Measurements from ENCODE around the gene IL3. TPM values are rescaled to one million over a fixed set of nuclear protein-coding genes. Genes with fewer than 3 reads are reported as not detected.

The IL3 gene
- total and polyA plus RNA-seq, 9 of the 15 experiments (the other 6 are each of a cell fraction or from before 2014, with no cell fraction given) = not detected

DNA sequence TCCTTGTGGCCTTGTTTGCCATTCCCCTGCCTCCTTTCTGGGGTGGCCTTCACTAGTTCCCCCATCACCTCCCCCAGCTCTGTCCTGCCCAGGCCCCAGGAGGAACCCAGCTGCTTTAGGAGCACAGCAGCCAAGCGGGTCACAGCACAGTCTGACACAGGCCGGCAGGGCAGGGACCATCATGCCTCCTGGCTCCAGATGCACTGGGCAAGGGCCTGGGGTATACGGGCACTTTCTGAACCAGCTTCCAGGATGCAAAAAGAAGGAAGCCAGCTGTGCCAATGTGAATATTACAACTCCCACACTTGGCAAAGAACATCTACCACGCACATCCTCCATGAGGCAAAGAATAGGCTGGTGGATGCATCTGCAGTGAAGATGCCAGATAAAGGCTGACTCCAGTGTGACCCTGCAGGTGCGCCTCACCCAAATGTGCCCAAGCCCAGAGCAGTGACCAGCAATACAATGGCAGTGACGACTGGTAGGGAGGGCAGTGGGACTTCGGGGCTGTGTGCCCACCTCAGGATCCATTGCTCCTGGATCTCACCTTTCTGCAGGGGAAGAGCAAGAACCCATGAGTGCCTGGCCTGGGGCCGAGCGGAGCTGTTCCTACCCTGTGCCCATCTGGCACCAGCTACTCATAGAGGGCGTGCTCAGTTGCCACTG lies 6.3 kb upstream of the IL3 start:
- in situ Hi-C loops (cut with MboI) = loop anchor here (25.0 kb wide), 1 partner anchor 333 kb away; no protein-coding TSS in a partner anchor
- Histone ChIP-seq H4K20me1 (replicated peaks; ENCODE audit: control insufficient read depth, insufficient read depth, low read length) (no peaks in the 10 kb centered on the region), H3K79me2 (ENCODE audit: control insufficient read depth, insufficient read depth, low read length) (no peaks in the 10 kb centered on the region), H3K4me1 (replicated peaks in 1 of 2; ENCODE audit: control insufficient read depth in 2 of 2, insufficient read depth in 2 of 2, low read length in 2 of 2) (peaks cover 0 to 15% of the 10 kb centered on the region in 2 experiments; a peak in 2 of 5 replicates), H3K36me3 (ENCODE audit: control insufficient read depth, insufficient read depth, low read length) (no peaks in the 10 kb centered on the region), H3K9ac (ENCODE audit: insufficient read depth in 1 of 2, low read depth in 2 of 2, low read length in 2 of 2) (no peak overlapping the region), H3K9me3 (replicated peaks; ENCODE audit: control insufficient read depth, insufficient read depth, low read depth, low read length) (no peaks in the 10 kb centered on the region), H3K27ac (ENCODE audit: extremely low read depth, low read depth, low read length) (no peak overlapping the region), H3K9me1 (ENCODE audit: control insufficient read depth, insufficient read depth, low read length) (no peaks in the 10 kb centered on the region), H2AFZ (ENCODE audit: low read depth, low read length) (no peak overlapping the region), H3K4me3 (no peak overlapping the region), H3K27me3 (ENCODE audit: control insufficient read depth in 2 of 2, insufficient read depth in 2 of 2, low read length in 2 of 2) (peaks cover 11 to 46% of the 10 kb centered on the region in 2 experiments; a peak in 4 of 5 replicates), H3K4me2 (ENCODE audit: insufficient read depth, low read length) (no peak overlapping the region)
- TF ChIP-seq PRMT5 (CRISPR knock-in tag; IDR thresholded peaks at IDR 0.05) (no peak), SPI1 (IDR thresholded peaks at IDR 0.05; ENCODE audit: borderline replicate concordance, low read depth, low read length) (no peak), SMAD1 (IDR thresholded peaks at IDR 0.05; ENCODE audit: low read depth, low read length, partially characterized antibody) (no peak), U2AF2 (optimal IDR thresholded peaks at IDR 0.05; ENCODE audit: low read depth, low read length) (no peak), KDM2B (CRISPR knock-in tag; IDR thresholded peaks at IDR 0.05) (no peak), SRSF9 (IDR thresholded peaks at IDR 0.05; ENCODE audit: borderline replicate concordance, low read depth, low read length) (no peak), ZNF830 (CRISPR knock-in tag; IDR thresholded peaks at IDR 0.05) (no peak), DMBX1 (CRISPR knock-in tag; IDR thresholded peaks at IDR 0.05; ENCODE audit: borderline replicate concordance) (no peak), MAZ (CRISPR knock-in tag; conservative IDR thresholded peaks at IDR 0.05 in 1 of 2, IDR thresholded peaks at IDR 0.05 in 1 of 2) (no peak), POU5F1 (IDR thresholded peaks at IDR 0.05; ENCODE audit: borderline replicate concordance, low read depth, low read length, partially characterized antibody) (no peak)
- TF ChIP-seq, protein P1, sequence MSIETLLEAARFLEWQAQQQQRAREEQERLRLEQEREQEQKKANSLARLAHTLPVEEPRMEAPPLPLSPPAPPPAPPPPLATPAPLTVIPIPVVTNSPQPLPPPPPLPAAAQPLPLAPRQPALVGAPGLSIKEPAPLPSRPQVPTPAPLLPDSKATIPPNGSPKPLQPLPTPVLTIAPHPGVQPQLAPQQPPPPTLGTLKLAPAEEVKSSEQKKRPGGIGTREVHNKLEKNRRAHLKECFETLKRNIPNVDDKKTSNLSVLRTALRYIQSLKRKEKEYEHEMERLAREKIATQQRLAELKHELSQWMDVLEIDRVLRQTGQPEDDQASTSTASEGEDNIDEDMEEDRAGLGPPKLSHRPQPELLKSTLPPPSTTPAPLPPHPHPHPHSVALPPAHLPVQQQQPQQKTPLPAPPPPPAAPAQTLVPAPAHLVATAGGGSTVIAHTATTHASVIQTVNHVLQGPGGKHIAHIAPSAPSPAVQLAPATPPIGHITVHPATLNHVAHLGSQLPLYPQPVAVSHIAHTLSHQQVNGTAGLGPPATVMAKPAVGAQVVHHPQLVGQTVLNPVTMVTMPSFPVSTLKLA (conservative IDR thresholded peaks at IDR 0.05) = no peak
- TF ChIP-seq, protein P2, sequence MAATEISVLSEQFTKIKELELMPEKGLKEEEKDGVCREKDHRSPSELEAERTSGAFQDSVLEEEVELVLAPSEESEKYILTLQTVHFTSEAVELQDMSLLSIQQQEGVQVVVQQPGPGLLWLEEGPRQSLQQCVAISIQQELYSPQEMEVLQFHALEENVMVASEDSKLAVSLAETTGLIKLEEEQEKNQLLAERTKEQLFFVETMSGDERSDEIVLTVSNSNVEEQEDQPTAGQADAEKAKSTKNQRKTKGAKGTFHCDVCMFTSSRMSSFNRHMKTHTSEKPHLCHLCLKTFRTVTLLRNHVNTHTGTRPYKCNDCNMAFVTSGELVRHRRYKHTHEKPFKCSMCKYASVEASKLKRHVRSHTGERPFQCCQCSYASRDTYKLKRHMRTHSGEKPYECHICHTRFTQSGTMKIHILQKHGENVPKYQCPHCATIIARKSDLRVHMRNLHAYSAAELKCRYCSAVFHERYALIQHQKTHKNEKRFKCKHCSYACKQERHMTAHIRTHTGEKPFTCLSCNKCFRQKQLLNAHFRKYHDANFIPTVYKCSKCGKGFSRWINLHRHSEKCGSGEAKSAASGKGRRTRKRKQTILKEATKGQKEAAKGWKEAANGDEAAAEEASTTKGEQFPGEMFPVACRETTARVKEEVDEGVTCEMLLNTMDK (IDR thresholded peaks at IDR 0.05; ENCODE audit: borderline replicate concordance, insufficient read depth, low read depth, low read length, poor library complexity, severe bottlenecking) = no peak
- no TSS peak for BruUV-seq (replicated peaks)
- FAIRE-seq (no peak), ATAC-seq (no peak), DNase-seq (ENCODE audit: extremely low read depth in 1 of 4, low spot score in 3 of 4) (no peak)
- WGBS (ENCODE audit: insufficient coverage, low coverage, missing lambda C conversion rate) = 11% methylated on average over 10 of the region's 10 CpGs
- ChIA-PET POLR2A (interaction anchor here (0.5 to 1.3 kb wide), 2 partner anchors 20 to 356 kb away, joined by 3 to 4 read pairs; partner anchors contain the start of gene CSF2), CTCF (ENCODE audit: low intra/inter-chr PET ratio) (no interaction called here)
- intact Hi-C loops (cut with micrococcal nuclease) = no loop called here

Data from K562 (cell line).